B cell (primary cell): ENCODE measurements around the gene TRAPPC14. TPM values are rescaled to one million over a fixed set of nuclear protein-coding genes. Genes with fewer than 3 reads are reported as not detected.
A peak's percentile ranks its signal among the peaks of the same experiment; 100 is the strongest.

Source experiments
- ATAC-seq: fragments of 200-7000 bp; cut with Tn5 transposase; one replicate; pipeline ENCODE4 v1.10.0; 2021; ENCODE audit warnings: low read depth, mild to moderate bottlenecking, moderate number of reproducible peaks, moderate library complexity
- CTCF ChIA-PET: fragments of 350-600 bp; sonication (Branson Sonifier 250); formaldehyde crosslinking; loops from one replicate; lab custom pipeline; 2021; ENCODE audit warnings: antibody characterized with exemption, inconsistent platforms; lab: Charles Lee
- POLR2A ChIA-PET: fragments of 350-600 bp; sonication (Branson Sonifier 250); formaldehyde crosslinking; loops from one replicate; lab custom pipeline; 2021; ENCODE audit warnings: antibody characterized with exemption; lab: Charles Lee
- DNase-seq: peaks from one replicate; pipeline ENCODE4 v3.0.0; 2013
- H2AFZ ChIP-seq: 2 replicates; pipeline ENCODE4 v1.6.1; 2012; ENCODE audit warnings: mild to moderate bottlenecking, low read depth, low read length; ENCODE audit not compliant: insufficient read depth, poor library complexity, severe bottlenecking
- H3K27ac ChIP-seq, 2 donors: 1 replicate in 1 of 2; 2 replicates in 1 of 2; pipeline ENCODE4 v1.5.1; 2012 to 2013; ENCODE audit warnings: low read length in 2 of 2, mild to moderate bottlenecking in 2 of 2, moderate library complexity in 1 of 2
- H3K27me3 ChIP-seq, 4 experiments: fragments of 200-600 bp in 1 of 4; sonication (generic) in 1 of 4; replicated peaks in 1 of 4; 1 replicate in 2 of 4; 2 replicates in 2 of 4; pipeline versions ENCODE4 v1.6.1 to v1.7.0; 2013 to 2016; ENCODE audit warnings: low read length in 3 of 4, mild to moderate bottlenecking in 2 of 4, mixed read lengths in 1 of 4, moderate library complexity in 1 of 4; ENCODE audit not compliant: insufficient read depth in 4 of 4, control insufficient read depth in 3 of 4; ENCODE audit errors: control extremely low read depth in 1 of 4
- H3K36me3 ChIP-seq, 2 experiments: replicated peaks in 1 of 2; 1 replicate in 1 of 2; 2 replicates in 1 of 2; pipeline versions ENCODE4 v1.6.1 to v1.7.1; 2013; ENCODE audit warnings: low read length in 1 of 2; ENCODE audit not compliant: insufficient read depth in 2 of 2, control insufficient read depth in 1 of 2; ENCODE audit errors: control extremely low read depth in 1 of 2, extremely low read depth in 1 of 2
- H3K4me1 ChIP-seq, 2 donors: fragments of 200-600 bp in 1 of 2; sonication (generic) in 1 of 2; 1 replicate in 1 of 2; 2 replicates in 1 of 2; pipeline versions ENCODE4 v1.5.1 to v1.6.1; 2013 to 2017; ENCODE audit warnings: low read length in 2 of 2; ENCODE audit not compliant: control insufficient read depth in 2 of 2, insufficient read depth in 2 of 2
- H3K4me2 ChIP-seq: replicated peaks from 2 replicates; pipeline ENCODE3; 2012; ENCODE audit warnings: mild to moderate bottlenecking, low read depth, low read length; ENCODE audit not compliant: poor library complexity, severe bottlenecking
- H3K4me3 ChIP-seq, 5 experiments: fragments of 200-600 bp in 1 of 5; sonication (generic) in 1 of 5; 1 replicate in 3 of 5; 2 replicates in 2 of 5; pipeline versions ENCODE4 v1.5.1 to v1.7.0; 2011 to 2016; ENCODE audit warnings: low read length in 4 of 5, mild to moderate bottlenecking in 4 of 5, low read depth in 2 of 5, control low read depth in 1 of 5, moderate library complexity in 1 of 5; ENCODE audit not compliant: insufficient read depth in 1 of 5; ENCODE audit errors: control extremely low read depth in 1 of 5, extremely low read depth in 1 of 5
- H3K79me2 ChIP-seq: fragments of 200-600 bp; sonication (generic); one replicate; pipeline ENCODE4 v1.6.0; 2016; ENCODE audit warnings: low read length; ENCODE audit not compliant: control insufficient read depth, insufficient read depth
- H3K9ac ChIP-seq: fragments of 200-600 bp; sonication (generic); 2 replicates; pipeline ENCODE4 v1.6.1; 2017; ENCODE audit warnings: mild to moderate bottlenecking, low read length, moderate library complexity
- H3K9me3 ChIP-seq, 3 donors: one replicate each; pipeline versions ENCODE4 v1.6.1 to v1.7.1; 2013; ENCODE audit warnings: low read length in 2 of 3; ENCODE audit not compliant: control insufficient read depth in 2 of 3, insufficient read depth in 1 of 3; ENCODE audit errors: control extremely low read depth in 1 of 3
- H4K20me1 ChIP-seq: 2 replicates; pipeline ENCODE4 v1.6.0; 2012; ENCODE audit warnings: mild to moderate bottlenecking, low read length; ENCODE audit not compliant: insufficient read depth, control insufficient read depth, poor library complexity, severe bottlenecking
- H3K27ac Mint-ChIP-seq: one replicate; pipeline ENCODE4 v1.8.0; 2021; ENCODE audit warnings: mixed read lengths
- H3K27me3 Mint-ChIP-seq: one replicate; pipeline ENCODE4 v1.8.0; 2021; ENCODE audit warnings: mixed read lengths
- H3K4me1 Mint-ChIP-seq: one replicate; pipeline ENCODE4 v1.8.0; 2021; ENCODE audit warnings: mixed read lengths
- H3K4me3 Mint-ChIP-seq: one replicate; pipeline ENCODE4 v1.8.0; 2021; ENCODE audit warnings: mixed read lengths
- H3K9me3 Mint-ChIP-seq: one replicate; pipeline ENCODE4 v1.8.0; 2022; ENCODE audit warnings: mixed read lengths; ENCODE audit not compliant: insufficient read depth
- EZH2 ChIP-seq: IDR thresholded peaks from 2 replicates; pipeline ENCODE4 v1.6.1; 2012; ENCODE audit warnings: borderline replicate concordance, low read depth, mild to moderate bottlenecking, moderate library complexity, low read length; ENCODE audit not compliant: insufficient read depth, poor library complexity, severe bottlenecking
- WGBS: methylation state at CpG from one replicate; pipeline ENCODE4 v1.1.5; 2013; ENCODE audit warnings: missing lambda C conversion rate; ENCODE audit not compliant: insufficient coverage; 5-methylcytosine and 5-hydroxymethylcytosine counted together
- intact Hi-C: fragments of 100-400 bp; cut with micrococcal nuclease; formaldehyde crosslinking; loops from one replicate; pipeline ENCODE4 v1.10.0; 2022
- polyA plus RNA-seq: library from polyadenylated mRNA; depleted of rRNA; stranded (reverse); fragments of >200 nt; gene quantifications from 2 replicates; pipeline ENCODE4 v1.2.3, GENCODE V29; 2012
- total RNA-seq, 2 donors: library from RNA; stranded (reverse); fragments of 120-200 nt in 1 of 2; gene quantifications; 1 replicate in 1 of 2; 2 replicates in 1 of 2; pipeline versions ENCODE4 v1.2.3 to v1.2.4, GENCODE V29; 2013 to 2022
- TF ChIP-seq, protein P1 (sequence below): fragments of 200-600 bp; IDR thresholded peaks from one replicate; pipeline ENCODE4 v1.8.0; 2022; ENCODE audit warnings: antibody characterized with exemption, mild to moderate bottlenecking

TRAPPC14 gene
- total and polyA plus RNA-seq, 2 donors (not counting 1 experiment from before 2014, with no cell fraction given) = 64.8 to 71.2 TPM

GRCh38 chr7:100152937-100153666 is 5.4 kb downstream of the TRAPPC14 start:
- H3K27me3 Mint-ChIP-seq = no peaks in the 10 kb centered on the region
- Histone ChIP-seq H2AFZ (no peak overlapping the region), H4K20me1 (peaks cover 28% of the 10 kb centered on the region), H3K9ac (no peak overlapping the region), H3K4me1 (peaks cover 42 to 59% of the 10 kb centered on the region in 2 donors), H3K4me2 (peak overlapping the region; percentile 65), H3K9me3 (no peaks in the 10 kb centered on the region), H3K4me3 (no peak overlapping the region), H3K79me2 (peaks cover 58% of the 10 kb centered on the region), H3K27me3 (no peaks in the 10 kb centered on the region), H3K36me3 (peaks cover 0 to 54% of the 10 kb centered on the region in 2 experiments), H3K27ac (peak overlapping the region; percentile 19 to 65)
- H3K4me3 Mint-ChIP-seq = no peak overlapping the region
- CTCF ChIA-PET = interaction anchor here (0.7 to 0.8 kb wide), 2 partner anchors 64 to 143 kb away, joined by 3 to 4 read pairs; no protein-coding TSS in a partner anchor
- no peaks in the 10 kb centered on the region for H3K9me3 Mint-ChIP-seq
- POLR2A ChIA-PET = interaction anchor here (0.7 kb wide), 1 partner anchor 24 kb away, joined by 3 read pairs; the partner anchor contains the start of gene STAG3
- 99% methylated on average over 14 of the region's 18 CpGs for WGBS
- intact Hi-C loops = no loop called here
- H3K27ac Mint-ChIP-seq = no peak overlapping the region
- ATAC-seq (no peak), DNase-seq (no peak)
- TF ChIP-seq, protein P1, sequence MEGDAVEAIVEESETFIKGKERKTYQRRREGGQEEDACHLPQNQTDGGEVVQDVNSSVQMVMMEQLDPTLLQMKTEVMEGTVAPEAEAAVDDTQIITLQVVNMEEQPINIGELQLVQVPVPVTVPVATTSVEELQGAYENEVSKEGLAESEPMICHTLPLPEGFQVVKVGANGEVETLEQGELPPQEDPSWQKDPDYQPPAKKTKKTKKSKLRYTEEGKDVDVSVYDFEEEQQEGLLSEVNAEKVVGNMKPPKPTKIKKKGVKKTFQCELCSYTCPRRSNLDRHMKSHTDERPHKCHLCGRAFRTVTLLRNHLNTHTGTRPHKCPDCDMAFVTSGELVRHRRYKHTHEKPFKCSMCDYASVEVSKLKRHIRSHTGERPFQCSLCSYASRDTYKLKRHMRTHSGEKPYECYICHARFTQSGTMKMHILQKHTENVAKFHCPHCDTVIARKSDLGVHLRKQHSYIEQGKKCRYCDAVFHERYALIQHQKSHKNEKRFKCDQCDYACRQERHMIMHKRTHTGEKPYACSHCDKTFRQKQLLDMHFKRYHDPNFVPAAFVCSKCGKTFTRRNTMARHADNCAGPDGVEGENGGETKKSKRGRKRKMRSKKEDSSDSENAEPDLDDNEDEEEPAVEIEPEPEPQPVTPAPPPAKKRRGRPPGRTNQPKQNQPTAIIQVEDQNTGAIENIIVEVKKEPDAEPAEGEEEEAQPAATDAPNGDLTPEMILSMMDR = no peak
- TF ChIP-seq EZH2 = no peak
- H3K4me1 Mint-ChIP-seq = peaks cover 64% of the 10 kb centered on the region

- ChIA-PET CTCF (interaction anchor here (0.7 kb wide), 1 partner anchor 142 kb away, joined by 4 read pairs; no protein-coding TSS in a partner anchor), POLR2A (interaction anchor here (0.7 to 1.0 kb wide), 2 partner anchors 25 to 276 kb away, joined by 3 read pairs; partner anchors contain the start of genes STAG3 and ZCWPW1)
- peaks cover 0 to 52% of the 10 kb centered on the region in 2 experiments for H3K36me3 ChIP-seq
- Mint-ChIP-seq H3K27ac (peak overlapping the region; percentile 69), H3K27me3 (no peaks in the 10 kb centered on the region), H3K9me3 (no peaks in the 10 kb centered on the region), H3K4me3 (peak overlapping the region; percentile 8), H3K4me1 (peaks cover 60% of the 10 kb centered on the region)
- peaks cover 57% of the 10 kb centered on the region for H3K79me2 ChIP-seq
- peak overlapping the region in 1 of 5 experiments; percentile 27 for H3K4me3 ChIP-seq
- H3K27ac ChIP-seq = peak overlapping the region; percentile 19 to 65
- H3K9ac ChIP-seq = no peak overlapping the region
- no peak for ATAC-seq
- peak overlapping the region; percentile 65 for H3K4me2 ChIP-seq
- peak; percentile 69 for DNase-seq
- no peak overlapping the region for H2AFZ ChIP-seq
- TF ChIP-seq EZH2 = no peak
- TF ChIP-seq, protein P1 = no peak
- no peaks in the 10 kb centered on the region for H3K9me3 ChIP-seq
- H3K27me3 ChIP-seq = no peaks in the 10 kb centered on the region
- H4K20me1 ChIP-seq = peaks cover 21% of the 10 kb centered on the region
- H3K4me1 ChIP-seq = peaks cover 40 to 56% of the 10 kb centered on the region in 2 donors
- intact Hi-C loops = no loop called here
These were observed 6.1 kb downstream of the TRAPPC14 start for GRCh38 chr7:100152404-100152803.
